ENCODE results near the gene NACC1.

The NACC1 gene

GRCh38 chr19:13090511-13091231 is 27.4 kb upstream of the NACC1 start:
- ChIA-PET CTCF (interaction anchor here (1.1 to 2.3 kb wide), 2 partner anchors 18 to 113 kb away, joined by 4 to 7 read pairs; no protein-coding TSS in a partner anchor), POLR2A (ENCODE audit: low non-redundant PET) (no interaction called here)
- TF ChIP-seq CTCF (conservative IDR thresholded peaks at IDR 0.05; ENCODE audit: low read depth), result no peak

GRCh38 chr19:13091400-13092157 is 26.5 kb upstream of the NACC1 start:
- POLR2A ChIA-PET (ENCODE audit: low non-redundant PET), result no interaction called here
- no peak for DNase-seq (ENCODE audit: low spot score)
- CTCF ChIA-PET, result interaction anchor here (0.6 to 0.7 kb wide), 3 partner anchors 26 to 479 kb away, joined by 3 read pairs; no protein-coding TSS in a partner anchor
- TF ChIP-seq CTCF (conservative IDR thresholded peaks at IDR 0.05; ENCODE audit: low read depth), result no peak
- H3K27ac ChIP-seq, result peak overlapping the region; percentile 72

More at GRCh38 chr19:13090511-13091231, 27.4 kb upstream of the NACC1 start:
- peak overlapping the region; percentile 72 for H3K27ac ChIP-seq
- no peak for DNase-seq (ENCODE audit: low spot score)

GRCh38 chr19:13092158-13092543 is 25.9 kb upstream of the NACC1 start:
- no peak for TF ChIP-seq CTCF (conservative IDR thresholded peaks at IDR 0.05; ENCODE audit: low read depth)
- ChIA-PET CTCF (interaction anchor here (0.5 to 3.1 kb wide), 4 partner anchors 8 to 478 kb away, joined by 3 to 37 read pairs (median 3); no protein-coding TSS in a partner anchor), POLR2A (ENCODE audit: low non-redundant PET) (no interaction called here)
- no peak for DNase-seq (ENCODE audit: low spot score)
- H3K27ac ChIP-seq, result peak overlapping the region; percentile 72

- ChIA-PET POLR2A (ENCODE audit: low non-redundant PET) (no interaction called here), CTCF (interaction anchor here (0.5 to 3.4 kb wide), 8 partner anchors 9 to 821 kb away, joined by 3 to 37 read pairs (median 6); no protein-coding TSS in a partner anchor)
- peak overlapping the region; percentile 72 for H3K27ac ChIP-seq
- TF ChIP-seq CTCF (conservative IDR thresholded peaks at IDR 0.05; ENCODE audit: low read depth), result no peak
- DNase-seq (ENCODE audit: low spot score), result no peak
Observed at GRCh38 chr19:13092606-13093235, 25.3 kb upstream of the NACC1 start.

- H3K27ac ChIP-seq, result peak overlapping the region; percentile 72
- ChIA-PET POLR2A (ENCODE audit: low non-redundant PET) (interaction anchor here (0.5 kb wide), 1 partner anchor 93 kb away, joined by 3 read pairs; no protein-coding TSS in a partner anchor), CTCF (interaction anchor here (0.5 to 3.4 kb wide), 25 partner anchors 10 to 1322 kb away, joined by 3 to 37 read pairs (median 4); no protein-coding TSS in a partner anchor)
- peak; percentile 88 for TF ChIP-seq CTCF (conservative IDR thresholded peaks at IDR 0.05; ENCODE audit: low read depth)
- DNase-seq (ENCODE audit: low spot score), result peak; percentile 77
Observed at GRCh38 chr19:13093407-13094105, 24.5 kb upstream of the NACC1 start.

Data from RWPE1 (cell line).